Memory B cell (primary cell): ENCODE measurements around the gene PANX1.
"Not testable (repeated sequence)": the region's sequence is repeated elsewhere in the genome, so short reads cannot be mapped to it uniquely, and the experiment has no call there.

Source experiments
- ATAC-seq: fragments of 150-1000 bp; cut with Tn5 transposase; 2 replicates; pipeline ENCODE4 v1.10.0; 2021; ENCODE audit warnings: low read depth, mild to moderate bottlenecking, moderate library complexity
- DNase-seq, 2 donors: peaks; one replicate each; pipeline ENCODE4 v3.0.0; 2022; ENCODE audit warnings: low spot score in 2 of 2
- H3K27ac Mint-ChIP-seq: one replicate; pipeline ENCODE4 v1.8.0; 2022; ENCODE audit warnings: mild to moderate bottlenecking, moderate library complexity, mixed read lengths
- H3K27me3 Mint-ChIP-seq: one replicate; pipeline ENCODE4 v1.8.0; 2022; ENCODE audit warnings: mixed read lengths
- H3K36me3 Mint-ChIP-seq: one replicate; pipeline ENCODE4 v1.8.0; 2022; ENCODE audit warnings: mild to moderate bottlenecking, mixed read lengths
- H3K4me1 Mint-ChIP-seq: one replicate; pipeline ENCODE4 v1.8.0; 2022; ENCODE audit warnings: mixed read lengths
- H3K4me3 Mint-ChIP-seq: one replicate; pipeline ENCODE4 v1.8.0; 2022; ENCODE audit warnings: mild to moderate bottlenecking, moderate library complexity, mixed read lengths
- H3K9me3 Mint-ChIP-seq: one replicate; pipeline ENCODE4 v1.8.0; 2022; ENCODE audit warnings: mixed read lengths

Gene PANX1

GRCh38 chr11:94117197-94117574 is 11.5 kb upstream of the PANX1 start:
- peaks cover 12% of the 10 kb centered on the region for H3K36me3 Mint-ChIP-seq
- no peak overlapping the region for H3K27ac Mint-ChIP-seq
- DNase-seq (no peak), ATAC-seq (no peak)
- peaks cover 1% of the 10 kb centered on the region for H3K27me3 Mint-ChIP-seq
- H3K4me1 Mint-ChIP-seq: peaks cover 13% of the 10 kb centered on the region
- no peak overlapping the region for H3K4me3 Mint-ChIP-seq
- H3K9me3 Mint-ChIP-seq: peaks cover 4% of the 10 kb centered on the region

GRCh38 chr11:94117871-94118270 is 10.8 kb upstream of the PANX1 start:
- Mint-ChIP-seq H3K27me3 (peaks cover 1% of the 10 kb centered on the region), H3K4me3 (no peak overlapping the region), H3K4me1 (peaks cover 13% of the 10 kb centered on the region), H3K36me3 (peaks cover 12% of the 10 kb centered on the region), H3K9me3 (peaks cover 4% of the 10 kb centered on the region), H3K27ac (no peak overlapping the region)
- no peak for ATAC-seq
- no peak for DNase-seq

- H3K9me3 Mint-ChIP-seq, H3K36me3 Mint-ChIP-seq, ATAC-seq, H3K4me3 Mint-ChIP-seq, DNase-seq, H3K27me3 Mint-ChIP-seq, H3K4me1 Mint-ChIP-seq, H3K27ac Mint-ChIP-seq: not testable (repeated sequence)
Observed at GRCh38 chr11:94119676-94120075, 9.0 kb upstream of the PANX1 start.

GRCh38 chr11:94120516-94120915 is 8.1 kb upstream of the PANX1 start:
- not testable (repeated sequence) for H3K4me3 Mint-ChIP-seq, H3K9me3 Mint-ChIP-seq, H3K36me3 Mint-ChIP-seq, H3K4me1 Mint-ChIP-seq, ATAC-seq, DNase-seq, H3K27ac Mint-ChIP-seq, H3K27me3 Mint-ChIP-seq

GRCh38 chr11:94120946-94121345 is 7.7 kb upstream of the PANX1 start:
- H3K4me1 Mint-ChIP-seq: peaks cover 2% of the 10 kb centered on the region
- no peak for DNase-seq
- no peak overlapping the region for H3K27ac Mint-ChIP-seq
- H3K27me3 Mint-ChIP-seq: peaks cover 1% of the 10 kb centered on the region
- H3K36me3 Mint-ChIP-seq: peaks cover 5% of the 10 kb centered on the region
- no peak overlapping the region for H3K4me3 Mint-ChIP-seq
- ATAC-seq: no peak
- peaks cover 1% of the 10 kb centered on the region for H3K9me3 Mint-ChIP-seq

GRCh38 chr11:94125407-94126115 is 3.1 kb upstream of the PANX1 start:
- no peak overlapping the region for H3K27ac Mint-ChIP-seq
- H3K4me1 Mint-ChIP-seq: peaks cover 15% of the 10 kb centered on the region
- ATAC-seq (no peak), DNase-seq (no peak)
- H3K9me3 Mint-ChIP-seq: no peaks in the 10 kb centered on the region
- H3K4me3 Mint-ChIP-seq: no peak overlapping the region
- H3K27me3 Mint-ChIP-seq: no peaks in the 10 kb centered on the region
- H3K36me3 Mint-ChIP-seq: no peaks in the 10 kb centered on the region

- H3K4me3 Mint-ChIP-seq: no peak overlapping the region
- H3K27ac Mint-ChIP-seq: no peak overlapping the region
Observed at GRCh38 chr11:94127638-94128037, 1.0 kb upstream of the PANX1 start.

GRCh38 chr11:94128291-94128745 is 323 bp upstream of the PANX1 start:
- no peaks in the 10 kb centered on the region for H3K27me3 Mint-ChIP-seq
- no peaks in the 10 kb centered on the region for H3K9me3 Mint-ChIP-seq
- DNase-seq: no peak
- peaks cover 17% of the 10 kb centered on the region for H3K4me1 Mint-ChIP-seq
- no peak overlapping the region for H3K27ac Mint-ChIP-seq
- peak; percentile 25 for ATAC-seq
- no peak overlapping the region for H3K4me3 Mint-ChIP-seq
- no peaks in the 10 kb centered on the region for H3K36me3 Mint-ChIP-seq

More at GRCh38 chr11:94127638-94128037, 1.0 kb upstream of the PANX1 start:
- DNase-seq (no peak), ATAC-seq (no peak)
- Mint-ChIP-seq H3K4me1 (peaks cover 15% of the 10 kb centered on the region), H3K9me3 (no peaks in the 10 kb centered on the region), H3K36me3 (no peaks in the 10 kb centered on the region), H3K27me3 (no peaks in the 10 kb centered on the region)

- H3K36me3 Mint-ChIP-seq: no peaks in the 10 kb centered on the region
- peak; percentile 31 for ATAC-seq
- H3K27me3 Mint-ChIP-seq: no peaks in the 10 kb centered on the region
- H3K4me1 Mint-ChIP-seq: peaks cover 29% of the 10 kb centered on the region
- no peak overlapping the region for H3K4me3 Mint-ChIP-seq
- H3K27ac Mint-ChIP-seq: no peak overlapping the region
- no peaks in the 10 kb centered on the region for H3K9me3 Mint-ChIP-seq
- no peak for DNase-seq
Observed at GRCh38 chr11:94129512-94130297, 1.1 kb downstream of the PANX1 start.

GRCh38 chr11:94130298-94131046 is 1.8 kb downstream of the PANX1 start:
- no peaks in the 10 kb centered on the region for H3K36me3 Mint-ChIP-seq
- no peak overlapping the region for H3K27ac Mint-ChIP-seq
- peaks cover 36% of the 10 kb centered on the region for H3K4me1 Mint-ChIP-seq
- no peaks in the 10 kb centered on the region for H3K9me3 Mint-ChIP-seq
- H3K4me3 Mint-ChIP-seq: no peak overlapping the region
- ATAC-seq: no peak
- no peaks in the 10 kb centered on the region for H3K27me3 Mint-ChIP-seq
- DNase-seq: no peak

- DNase-seq (no peak), ATAC-seq (no peak)
- H3K27me3 Mint-ChIP-seq: no peaks in the 10 kb centered on the region
- no peak overlapping the region for H3K27ac Mint-ChIP-seq
- peaks cover 41% of the 10 kb centered on the region for H3K4me1 Mint-ChIP-seq
- H3K4me3 Mint-ChIP-seq: no peak overlapping the region
- no peaks in the 10 kb centered on the region for H3K9me3 Mint-ChIP-seq
- H3K36me3 Mint-ChIP-seq: peaks cover 2% of the 10 kb centered on the region
Observed at GRCh38 chr11:94131047-94131717, 2.5 kb downstream of the PANX1 start.

- no peak overlapping the region for H3K4me3 Mint-ChIP-seq
- H3K36me3 Mint-ChIP-seq: peaks cover 4% of the 10 kb centered on the region
- ATAC-seq: no peak
- DNase-seq: no peak
- no peaks in the 10 kb centered on the region for H3K27me3 Mint-ChIP-seq
- H3K4me1 Mint-ChIP-seq: peaks cover 42% of the 10 kb centered on the region
- peaks cover under 1% of the 10 kb centered on the region for H3K9me3 Mint-ChIP-seq
- H3K27ac Mint-ChIP-seq: no peak overlapping the region
Observed at GRCh38 chr11:94131718-94132115, 3.1 kb downstream of the PANX1 start.

- Mint-ChIP-seq H3K36me3 (peaks cover 4% of the 10 kb centered on the region), H3K4me3 (no peak overlapping the region), H3K4me1 (peaks cover 40% of the 10 kb centered on the region), H3K9me3 (peaks cover 1% of the 10 kb centered on the region), H3K27me3 (no peaks in the 10 kb centered on the region), H3K27ac (no peak overlapping the region)
- ATAC-seq: no peak
- DNase-seq: no peak
Observed at GRCh38 chr11:94132152-94132558, 3.5 kb downstream of the PANX1 start.
